Ovary (tissue), 9 donors: ENCODE results near the gene FAM171A1. TPM values are rescaled to one million over a fixed set of nuclear protein-coding genes. Genes with fewer than 3 reads are reported as not detected.
"Not testable (repeated sequence)": the region's sequence is repeated elsewhere in the genome, so short reads cannot be mapped to it uniquely, and the experiment has no call there.

Experiments used
- DNase-seq, 5 donors: peaks; one replicate each; pipeline ENCODE4 v3.0.0-alpha.2; 2019 to 2020
- H3K27ac ChIP-seq, 2 donors: fragments of 200-600 bp; one replicate each; pipeline versions ENCODE4 v1.5.1 to v1.8.0; 2019 to 2022
- H3K27me3 ChIP-seq: fragments of 200-600 bp; one replicate; pipeline ENCODE4 v1.8.0; 2022
- H3K36me3 ChIP-seq: fragments of 200-600 bp; sonication (generic); one replicate; pipeline ENCODE4 v1.5.1; 2019
- H3K4me1 ChIP-seq: one replicate; pipeline ENCODE4 v1.8.1; 2013; ENCODE audit warnings: mild to moderate bottlenecking, moderate library complexity; ENCODE audit not compliant: insufficient read depth
- H3K4me3 ChIP-seq: fragments of 200-600 bp; sonication (generic); one replicate; pipeline ENCODE4 v1.5.1; 2017
- H3K9me3 ChIP-seq, 2 donors: fragments of 200-600 bp in 1 of 2; sonication (generic) in 1 of 2; one replicate each; pipeline versions ENCODE4 v1.5.1 to v1.8.1; 2013 to 2019; ENCODE audit warnings: mild to moderate bottlenecking in 1 of 2, moderate library complexity in 1 of 2
- CTCF ChIP-seq, 3 donors: fragments of 450-650 bp in 2 of 3; fragments of 200-600 bp in 1 of 3; IDR thresholded peaks; one replicate each; pipeline versions ENCODE4 v1.5.1 to v1.8.0; 2016 to 2022; ENCODE audit warnings: antibody characterized with exemption in 3 of 3, mild to moderate bottlenecking in 1 of 3
- EP300 ChIP-seq: sonication (generic); formaldehyde crosslinking; IDR thresholded peaks from one replicate; pipeline ENCODE4 v1.6.1; 2017; ENCODE audit warnings: antibody characterized with exemption
- POLR2A ChIP-seq: fragments of 450-650 bp; IDR thresholded peaks from one replicate; pipeline ENCODE4 v1.6.1; 2017; ENCODE audit warnings: antibody characterized with exemption, mild to moderate bottlenecking, moderate library complexity
- WGBS, 3 donors: extraction: QIAGEN DNeasy Blood & Tissue Kit in 1 of 3; methylation state at CpG; one replicate each; pipeline versions ENCODE4 v1.1.5 to v1.1.7; 2013 to 2017; 5-methylcytosine and 5-hydroxymethylcytosine counted together
- intact Hi-C, 4 donors: fragments of 100-400 bp; cut with DNase I; formaldehyde crosslinking; loops; one replicate each; pipeline versions ENCODE4 v1.11.0 to v1.15.1; 2022 to 2023
- polyA plus RNA-seq, 2 donors: library from polyadenylated mRNA; stranded (reverse); fragments of 200-250 nt in 1 of 2; fragments of 350-450 nt in 1 of 2; fragmentation: Illumina TruSeq in 1 of 2; extraction: RNeasy Lipid Tissue Mini Kit (QIAGEN cat#74804) in 1 of 2; gene quantifications; one replicate each; pipeline ENCODE4 v1.2.3, GENCODE V29; 2013 to 2014
- total RNA-seq, 7 donors: library from RNA; depleted of rRNA in 2 of 7; stranded (reverse); fragments of >200 nt in 2 of 7; fragmentation: NEBNext Ultra II Directional in 3 of 7; extraction: Animal tissue kit (Norgen Biotek cat#: 25700) in 3 of 7; gene quantifications; one replicate each; pipeline versions ENCODE4 v1.1.0 to v1.2.4, GENCODE V29; 2016 to 2023
- donor health status: DM: no; HTN: no; CAD: no; lungs with moderate emphysema.
- donor health status: DM: no; HTN: no; CAD: no.
- donor health status: Bipolar disorder and iron deficiency.
- donor health status: DM: yes; HTN: yes; CAD: no.
- donor health status: DM: no; HTN: no; CAD: no.
- donor health status: DM: yes; HTN: yes; CAD: no.

The FAM171A1 gene
- total and polyA plus RNA-seq, 9 donors = 9.1 to 29.1 (median 23.7) TPM

GRCh38 chr10:15202639-15203038, 168.4 kb downstream of the FAM171A1 start:
- no peak for TF ChIP-seq CTCF (IDR thresholded peaks at IDR 0.05)
- no peak for TF ChIP-seq EP300
- no peak for TF ChIP-seq POLR2A
- intact Hi-C loops = no loop called here
- H3K9me3 ChIP-seq = no peaks in the 10 kb centered on the region
- H3K4me1 ChIP-seq = no peaks in the 10 kb centered on the region
- no peaks in the 10 kb centered on the region for H3K27me3 ChIP-seq
- H3K36me3 ChIP-seq = no peaks in the 10 kb centered on the region
- H3K4me3 ChIP-seq = no peak overlapping the region
- DNase-seq = no peak
- H3K27ac ChIP-seq = no peak overlapping the region
- WGBS, 3 donors = 81 to 93% (median 88%) methylated on average over 2 of the region's 2 CpGs

- intact Hi-C loops = not testable (repeated sequence)
Measured at GRCh38 chr10:15202301-15202621, 168.8 kb downstream of the FAM171A1 start.

GRCh38 chr10:15201589-15202300, 169.3 kb downstream of the FAM171A1 start:
- intact Hi-C loops = no loop called here
- no peak for DNase-seq
- Histone ChIP-seq H3K4me1 (no peaks in the 10 kb centered on the region), H3K36me3 (no peaks in the 10 kb centered on the region), H3K27me3 (no peaks in the 10 kb centered on the region), H3K9me3 (no peaks in the 10 kb centered on the region), H3K4me3 (no peak overlapping the region), H3K27ac (no peak overlapping the region)
- TF ChIP-seq EP300 (no peak), CTCF (IDR thresholded peaks at IDR 0.05) (no peak), POLR2A (no peak)
- WGBS, 3 donors = 38 to 43% (median 41%) methylated on average over 6 of the region's 6 CpGs

More at GRCh38 chr10:15202301-15202621, 168.8 kb downstream of the FAM171A1 start:
- not testable (repeated sequence) for DNase-seq, H3K9me3 ChIP-seq, H3K36me3 ChIP-seq, H3K27ac ChIP-seq, H3K27me3 ChIP-seq, H3K4me1 ChIP-seq, H3K4me3 ChIP-seq
- WGBS, 3 donors = 91 to 95% (median 92%) methylated on average over 8 of the region's 8 CpGs

- no peak overlapping the region for H3K4me3 ChIP-seq
- intact Hi-C loops = no loop called here
- no peak for DNase-seq
- H3K4me1 ChIP-seq = no peaks in the 10 kb centered on the region
- WGBS, 3 donors = 29 to 38% (median 32%) methylated on average over 2 of the region's 2 CpGs
- TF ChIP-seq CTCF (IDR thresholded peaks at IDR 0.05) = no peak
- no peak overlapping the region for H3K27ac ChIP-seq
- no peaks in the 10 kb centered on the region for H3K9me3 ChIP-seq
- H3K36me3 ChIP-seq = no peaks in the 10 kb centered on the region
- no peaks in the 10 kb centered on the region for H3K27me3 ChIP-seq
Measured at GRCh38 chr10:15200626-15201025, 170.5 kb downstream of the FAM171A1 start.

GRCh38 chr10:15197911-15198310, 173.2 kb downstream of the FAM171A1 start:
- Histone ChIP-seq H3K27me3 (no peaks in the 10 kb centered on the region), H3K27ac (no peak overlapping the region), H3K36me3 (no peaks in the 10 kb centered on the region), H3K4me1 (no peaks in the 10 kb centered on the region), H3K4me3 (no peak overlapping the region), H3K9me3 (no peaks in the 10 kb centered on the region)
- TF ChIP-seq POLR2A = no peak
- TF ChIP-seq EP300 = no peak
- TF ChIP-seq CTCF (IDR thresholded peaks at IDR 0.05) = no peak
- no peak for DNase-seq
- intact Hi-C loops = no loop called here
- WGBS, 3 donors = 90 to 100% (median 94%) methylated on average over 4 of the region's 4 CpGs
